ENCODE data around the gene DBT. TPM values are rescaled to one million over a fixed set of nuclear protein-coding genes. Genes with fewer than 3 reads are reported as not detected.
"Not testable (repeated sequence)": the region's sequence is repeated elsewhere in the genome, so short reads cannot be mapped to it uniquely, and the experiment has no call there.

The DBT gene
- polyA plus RNA-seq, 2 donors, result 2.3 to 3.9 TPM

DNA sequence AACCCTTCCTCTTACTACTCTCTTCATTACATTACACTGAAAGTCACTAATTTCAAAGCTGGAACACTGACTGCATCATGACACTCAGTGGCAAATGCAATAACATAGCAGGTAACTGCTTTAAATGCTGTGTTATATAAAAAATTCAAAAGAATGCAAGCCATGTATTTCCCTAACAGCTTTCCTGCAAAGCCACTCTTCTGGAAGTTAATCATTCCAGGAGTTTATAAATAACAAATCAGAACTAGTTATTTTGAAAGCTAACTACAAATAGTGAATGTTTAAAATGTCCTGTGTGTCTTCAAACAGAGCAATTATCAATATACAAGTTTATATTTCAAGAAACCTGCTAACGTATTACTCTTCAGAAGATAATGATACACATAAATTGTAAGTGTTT lies 34.5 kb downstream of the DBT start:
- no peak overlapping the region for H3K4me3 ChIP-seq (ENCODE audit: low read depth in 1 of 2, low read length in 2 of 2)
- WGBS, 2 donors, result 88 to 92% methylated on average over 1 of the region's 1 CpG
- no peaks in the 10 kb centered on the region for H3K27me3 ChIP-seq (ENCODE audit: control insufficient read depth in 1 of 2, insufficient read depth in 2 of 2, low read length in 2 of 2)
- H3K36me3 ChIP-seq (ENCODE audit: control insufficient read depth in 2 of 2, insufficient read depth in 2 of 2, low read length in 1 of 2), result peaks cover 5 to 10% of the 10 kb centered on the region in 2 donors
- no peak overlapping the region for H3K27ac ChIP-seq (ENCODE audit: low read depth in 2 of 2, low read length in 1 of 2)
- no peaks in the 10 kb centered on the region for H3K9me3 ChIP-seq (ENCODE audit: control insufficient read depth in 2 of 2, insufficient read depth in 1 of 2, low read depth in 1 of 2, low read length in 1 of 2)
- H3K4me1 ChIP-seq (ENCODE audit: control insufficient read depth in 2 of 2, insufficient read depth in 2 of 2, low read length in 1 of 2), result no peaks in the 10 kb centered on the region

DNA sequence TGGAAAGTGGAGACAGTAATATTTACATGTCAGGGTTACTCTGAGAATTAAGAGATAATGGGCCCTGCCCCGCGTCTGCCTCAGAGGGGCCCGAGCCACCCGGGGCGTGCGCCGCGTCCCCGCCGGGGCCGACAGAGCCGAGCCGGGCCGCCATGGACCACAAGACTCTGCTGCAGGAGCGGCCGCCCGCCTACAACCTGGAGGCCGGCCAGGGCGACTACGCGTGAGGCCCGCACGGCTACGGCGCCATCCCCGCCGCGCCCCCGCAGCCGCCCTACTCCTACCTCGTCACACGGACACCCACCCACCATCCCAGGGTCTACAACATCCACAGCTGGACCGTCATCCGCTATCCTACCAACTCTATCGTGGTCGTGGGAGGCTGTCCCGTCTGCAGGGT lies 36.5 kb downstream of the DBT start:
- no peaks in the 10 kb centered on the region for H3K4me1 ChIP-seq (ENCODE audit: control insufficient read depth in 2 of 2, insufficient read depth in 2 of 2, low read length in 1 of 2)

DNA sequence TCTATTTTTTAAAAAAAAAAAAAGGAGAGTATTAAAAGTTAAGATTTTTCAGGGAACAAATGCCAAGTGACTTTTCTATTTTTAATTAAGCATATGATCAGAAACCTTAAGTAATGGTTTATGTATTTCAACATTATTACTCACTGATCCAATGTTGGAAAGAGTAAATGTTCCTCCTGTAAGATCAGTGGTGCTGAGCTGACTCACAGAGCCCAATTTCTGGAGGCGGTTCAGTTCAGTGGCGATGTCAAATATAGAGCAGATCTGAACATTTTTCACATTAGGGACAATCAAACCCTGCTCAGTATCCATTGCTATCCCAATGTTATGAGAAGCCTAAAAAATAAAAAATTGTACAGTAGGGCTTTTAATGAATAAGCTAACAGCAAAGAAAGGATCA lies 43.3 kb downstream of the DBT start:
- Histone ChIP-seq H3K36me3 (ENCODE audit: control insufficient read depth in 2 of 2, insufficient read depth in 2 of 2, low read length in 1 of 2) (peaks cover 0 to 2% of the 10 kb centered on the region in 2 donors), H3K4me1 (ENCODE audit: control insufficient read depth in 2 of 2, insufficient read depth in 2 of 2, low read length in 1 of 2) (no peaks in the 10 kb centered on the region), H3K4me3 (ENCODE audit: low read depth in 1 of 2, low read length in 2 of 2) (no peak overlapping the region), H3K27ac (ENCODE audit: low read depth in 2 of 2, low read length in 1 of 2) (no peak overlapping the region), H3K27me3 (ENCODE audit: control insufficient read depth in 1 of 2, insufficient read depth in 2 of 2, low read length in 2 of 2) (no peaks in the 10 kb centered on the region), H3K9me3 (ENCODE audit: control insufficient read depth in 2 of 2, insufficient read depth in 1 of 2, low read depth in 1 of 2, low read length in 1 of 2) (no peaks in the 10 kb centered on the region)
- WGBS, 2 donors, result 95 to 100% methylated on average over 2 of the region's 2 CpGs

More for the DNA sequence above, 36.5 kb downstream of the DBT start:
- no peak overlapping the region for H3K4me3 ChIP-seq (ENCODE audit: low read depth in 1 of 2, low read length in 2 of 2)
- H3K36me3 ChIP-seq (ENCODE audit: control insufficient read depth in 2 of 2, insufficient read depth in 2 of 2, low read length in 1 of 2), result peaks cover 5 to 10% of the 10 kb centered on the region in 2 donors
- no peaks in the 10 kb centered on the region for H3K9me3 ChIP-seq (ENCODE audit: control insufficient read depth in 2 of 2, insufficient read depth in 1 of 2, low read depth in 1 of 2, low read length in 1 of 2)
- 98 to 99% methylated on average over 37 of the region's 37 CpGs for WGBS, 2 donors
- H3K27me3 ChIP-seq (ENCODE audit: control insufficient read depth in 1 of 2, insufficient read depth in 2 of 2, low read length in 2 of 2), result no peaks in the 10 kb centered on the region
- no peak overlapping the region for H3K27ac ChIP-seq (ENCODE audit: low read depth in 2 of 2, low read length in 1 of 2)

DNA sequence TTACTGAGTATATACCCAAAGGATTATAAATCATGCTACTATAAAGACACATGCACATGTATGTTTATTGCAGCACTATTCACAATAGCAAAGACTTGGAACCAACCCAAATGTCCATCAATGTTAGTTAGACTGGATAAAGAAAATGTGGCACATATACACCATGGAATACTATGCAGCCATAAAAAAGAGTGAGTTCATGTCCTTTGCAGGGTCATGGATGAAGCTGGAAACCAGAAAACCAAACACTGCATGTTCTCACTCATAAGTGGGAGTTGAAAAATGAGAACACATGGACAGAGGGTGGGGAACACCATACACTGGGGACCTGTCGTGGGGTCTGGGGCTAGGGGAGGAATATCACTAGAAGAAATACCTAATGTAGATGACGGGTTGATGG lies 44.0 kb downstream of the DBT start:
- not testable (repeated sequence) for H3K36me3 ChIP-seq (ENCODE audit: control insufficient read depth in 2 of 2, insufficient read depth in 2 of 2, low read length in 1 of 2); H3K4me3 ChIP-seq (ENCODE audit: low read depth in 1 of 2, low read length in 2 of 2); H3K9me3 ChIP-seq (ENCODE audit: control insufficient read depth in 2 of 2, insufficient read depth in 1 of 2, low read depth in 1 of 2, low read length in 1 of 2); H3K27me3 ChIP-seq (ENCODE audit: control insufficient read depth in 1 of 2, insufficient read depth in 2 of 2, low read length in 2 of 2); H3K4me1 ChIP-seq (ENCODE audit: control insufficient read depth in 2 of 2, insufficient read depth in 2 of 2, low read length in 1 of 2); H3K27ac ChIP-seq (ENCODE audit: low read depth in 2 of 2, low read length in 1 of 2)
- 93 to 97% methylated on average over 2 of the region's 2 CpGs for WGBS, 2 donors

DNA sequence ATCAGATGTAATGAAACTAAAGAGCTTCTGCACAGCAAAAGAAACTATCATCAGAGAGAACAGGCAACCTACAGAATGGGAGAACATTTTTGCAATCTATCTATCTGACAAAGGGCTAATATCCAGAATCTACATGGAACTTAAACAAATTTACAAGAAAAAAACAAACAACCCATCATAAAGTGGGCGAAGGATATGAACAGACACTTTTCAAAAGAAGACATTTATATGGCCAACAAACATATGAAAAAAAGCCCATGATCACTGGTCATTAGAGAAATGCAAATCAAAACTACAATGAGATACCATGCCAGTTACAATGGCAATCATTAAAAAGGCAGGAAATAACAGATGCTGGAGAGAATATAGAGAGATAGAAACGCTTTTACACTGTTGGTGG lies 44.5 kb downstream of the DBT start:
- not testable (repeated sequence) for H3K36me3 ChIP-seq (ENCODE audit: control insufficient read depth in 2 of 2, insufficient read depth in 2 of 2, low read length in 1 of 2)
- 96 to 97% methylated on average over 2 of the region's 2 CpGs for WGBS, 2 donors

DNA sequence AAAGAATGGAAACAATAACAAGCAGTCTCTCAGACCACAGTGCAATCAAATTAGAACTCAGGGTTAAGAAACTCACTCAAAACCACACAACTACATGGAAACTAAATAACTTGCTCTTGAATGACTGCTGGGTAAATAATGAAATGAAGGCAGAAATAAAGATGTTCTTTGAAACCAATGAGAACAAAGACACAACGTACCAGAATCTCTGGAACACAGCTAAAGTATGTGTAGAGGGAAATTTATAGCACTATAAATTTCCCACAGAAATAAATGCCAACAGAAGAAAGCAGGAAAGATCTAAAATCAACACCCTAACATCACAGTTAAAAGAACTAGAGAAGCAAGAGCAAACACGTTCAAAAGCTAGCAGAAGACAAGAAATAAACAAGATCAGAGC lies 46.9 kb downstream of the DBT start:
- WGBS, 2 donors, result 68 to 78% methylated on average over 2 of the region's 2 CpGs
- not testable (repeated sequence) for H3K4me3 ChIP-seq (ENCODE audit: low read depth in 1 of 2, low read length in 2 of 2); H3K27ac ChIP-seq (ENCODE audit: low read depth in 2 of 2, low read length in 1 of 2); H3K9me3 ChIP-seq (ENCODE audit: control insufficient read depth in 2 of 2, insufficient read depth in 1 of 2, low read depth in 1 of 2, low read length in 1 of 2); H3K4me1 ChIP-seq (ENCODE audit: control insufficient read depth in 2 of 2, insufficient read depth in 2 of 2, low read length in 1 of 2); H3K27me3 ChIP-seq (ENCODE audit: control insufficient read depth in 1 of 2, insufficient read depth in 2 of 2, low read length in 2 of 2); H3K36me3 ChIP-seq (ENCODE audit: control insufficient read depth in 2 of 2, insufficient read depth in 2 of 2, low read length in 1 of 2)

More for the DNA sequence above, 44.5 kb downstream of the DBT start:
- H3K9me3 ChIP-seq (ENCODE audit: control insufficient read depth in 2 of 2, insufficient read depth in 1 of 2, low read depth in 1 of 2, low read length in 1 of 2); H3K4me3 ChIP-seq (ENCODE audit: low read depth in 1 of 2, low read length in 2 of 2); H3K4me1 ChIP-seq (ENCODE audit: control insufficient read depth in 2 of 2, insufficient read depth in 2 of 2, low read length in 1 of 2); H3K27me3 ChIP-seq (ENCODE audit: control insufficient read depth in 1 of 2, insufficient read depth in 2 of 2, low read length in 2 of 2); H3K27ac ChIP-seq (ENCODE audit: low read depth in 2 of 2, low read length in 1 of 2): not testable (repeated sequence)

DNA sequence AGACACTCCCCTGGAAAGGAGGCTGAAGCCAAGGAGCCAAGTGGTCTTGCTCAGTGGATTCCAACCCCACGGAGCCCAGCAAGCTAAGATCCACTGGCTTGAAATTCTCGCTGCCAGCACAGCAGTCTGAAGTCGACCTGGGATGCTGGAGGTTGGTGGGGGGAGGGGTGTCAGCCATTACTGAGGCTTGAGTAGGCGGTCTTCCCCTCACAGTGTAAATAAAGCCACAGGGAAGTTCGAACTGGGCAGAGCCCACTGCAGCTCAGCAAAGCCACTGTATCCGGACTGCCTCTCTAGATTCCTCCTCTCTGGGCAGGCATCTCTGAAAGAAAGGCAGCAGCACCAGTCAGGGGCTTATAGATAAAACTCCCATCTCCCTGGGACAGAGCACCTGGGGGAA lies 49.6 kb downstream of the DBT start:
- H3K4me3 ChIP-seq (ENCODE audit: low read depth in 1 of 2, low read length in 2 of 2); H3K36me3 ChIP-seq (ENCODE audit: control insufficient read depth in 2 of 2, insufficient read depth in 2 of 2, low read length in 1 of 2); H3K4me1 ChIP-seq (ENCODE audit: control insufficient read depth in 2 of 2, insufficient read depth in 2 of 2, low read length in 1 of 2); H3K9me3 ChIP-seq (ENCODE audit: control insufficient read depth in 2 of 2, insufficient read depth in 1 of 2, low read depth in 1 of 2, low read length in 1 of 2); H3K27me3 ChIP-seq (ENCODE audit: control insufficient read depth in 1 of 2, insufficient read depth in 2 of 2, low read length in 2 of 2); H3K27ac ChIP-seq (ENCODE audit: low read depth in 2 of 2, low read length in 1 of 2): not testable (repeated sequence)
- 68 to 78% methylated on average over 6 of the region's 6 CpGs for WGBS, 2 donors

DNA sequence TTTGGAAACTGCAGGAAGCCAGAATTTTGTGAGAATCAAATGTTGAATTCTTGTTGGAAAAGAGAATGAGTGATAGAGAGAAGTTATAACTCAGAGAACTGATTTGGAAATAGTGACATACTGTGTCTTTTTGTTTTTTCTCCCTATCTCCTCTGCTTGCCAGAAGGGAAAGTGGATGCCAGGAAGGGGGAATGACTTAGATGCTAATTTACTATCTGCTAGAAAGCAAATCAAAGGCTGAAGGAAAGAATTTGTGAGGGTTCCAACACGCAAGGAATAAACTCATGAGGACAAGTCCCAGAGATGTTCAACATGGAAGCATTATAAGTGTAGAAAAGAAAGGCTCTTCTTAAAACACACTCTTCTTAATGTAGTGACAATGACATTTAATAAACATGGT lies 51.0 kb downstream of the DBT start:
- H3K27me3 ChIP-seq (ENCODE audit: control insufficient read depth in 1 of 2, insufficient read depth in 2 of 2, low read length in 2 of 2), result no peaks in the 10 kb centered on the region
- H3K9me3 ChIP-seq (ENCODE audit: control insufficient read depth in 2 of 2, insufficient read depth in 1 of 2, low read depth in 1 of 2, low read length in 1 of 2), result no peaks in the 10 kb centered on the region
- no peak overlapping the region for H3K27ac ChIP-seq (ENCODE audit: low read depth in 2 of 2, low read length in 1 of 2)
- no peak overlapping the region for H3K4me3 ChIP-seq (ENCODE audit: low read depth in 1 of 2, low read length in 2 of 2)
- peaks cover 5% of the 10 kb centered on the region in 2 donors for H3K36me3 ChIP-seq (ENCODE audit: control insufficient read depth in 2 of 2, insufficient read depth in 2 of 2, low read length in 1 of 2)
- WGBS, 2 donors, result 96 to 97% methylated on average over 1 of the region's 1 CpG
- no peaks in the 10 kb centered on the region for H3K4me1 ChIP-seq (ENCODE audit: control insufficient read depth in 2 of 2, insufficient read depth in 2 of 2, low read length in 1 of 2)

DNA sequence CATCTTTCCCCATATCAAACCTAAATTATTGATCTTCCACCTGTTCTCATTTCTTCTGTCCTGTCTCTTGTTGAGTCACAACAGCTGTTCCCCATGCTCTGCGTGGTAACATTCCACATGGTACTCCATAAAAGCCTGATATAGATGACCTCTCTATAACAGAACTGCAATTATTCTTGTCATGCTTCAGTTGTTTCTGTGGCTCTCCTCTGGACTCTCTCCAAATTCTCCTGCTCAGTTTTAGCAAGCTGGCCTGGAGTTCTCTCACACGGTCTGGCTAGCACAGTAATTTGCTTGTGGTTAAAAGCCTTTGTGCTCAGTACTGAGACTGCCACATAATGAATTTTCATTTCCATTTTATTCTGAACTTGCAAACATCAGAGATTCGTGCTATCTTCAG lies 61.0 kb downstream of the DBT start:
- H3K36me3 ChIP-seq (ENCODE audit: control insufficient read depth in 2 of 2, insufficient read depth in 2 of 2, low read length in 1 of 2), result peaks cover 0 to 3% of the 10 kb centered on the region in 2 donors
- 29 to 44% methylated on average over 3 of the region's 3 CpGs for WGBS, 2 donors
- no peak overlapping the region for H3K4me3 ChIP-seq (ENCODE audit: low read depth in 1 of 2, low read length in 2 of 2)
- no peaks in the 10 kb centered on the region for H3K4me1 ChIP-seq (ENCODE audit: control insufficient read depth in 2 of 2, insufficient read depth in 2 of 2, low read length in 1 of 2)
- no peaks in the 10 kb centered on the region for H3K9me3 ChIP-seq (ENCODE audit: control insufficient read depth in 2 of 2, insufficient read depth in 1 of 2, low read depth in 1 of 2, low read length in 1 of 2)
- no peaks in the 10 kb centered on the region for H3K27me3 ChIP-seq (ENCODE audit: control insufficient read depth in 1 of 2, insufficient read depth in 2 of 2, low read length in 2 of 2)
- H3K27ac ChIP-seq (ENCODE audit: low read depth in 2 of 2, low read length in 1 of 2), result no peak overlapping the region

DNA sequence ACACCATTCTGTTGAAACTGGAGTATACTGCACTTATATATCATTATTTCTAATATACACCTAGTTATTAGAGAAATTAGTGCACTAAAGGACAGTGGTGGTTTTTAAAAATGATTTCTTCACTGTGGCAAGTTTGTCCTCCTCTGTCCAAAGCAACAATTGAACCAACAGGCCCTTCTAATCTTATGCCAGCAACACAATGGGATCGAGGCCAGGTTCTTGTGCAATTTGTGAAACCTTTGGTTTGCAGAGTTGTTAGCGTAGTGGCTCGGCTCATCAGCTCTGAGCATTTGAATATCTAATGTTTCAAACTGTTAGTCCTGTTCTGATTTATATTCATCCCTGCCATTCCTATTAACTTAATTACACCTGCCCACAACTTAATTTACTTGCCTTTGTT lies 61.7 kb downstream of the DBT start:
- Histone ChIP-seq H3K4me3 (ENCODE audit: low read depth in 1 of 2, low read length in 2 of 2) (no peak overlapping the region), H3K27ac (ENCODE audit: low read depth in 2 of 2, low read length in 1 of 2) (no peak overlapping the region), H3K9me3 (ENCODE audit: control insufficient read depth in 2 of 2, insufficient read depth in 1 of 2, low read depth in 1 of 2, low read length in 1 of 2) (no peaks in the 10 kb centered on the region), H3K4me1 (ENCODE audit: control insufficient read depth in 2 of 2, insufficient read depth in 2 of 2, low read length in 1 of 2) (no peaks in the 10 kb centered on the region), H3K27me3 (ENCODE audit: control insufficient read depth in 1 of 2, insufficient read depth in 2 of 2, low read length in 2 of 2) (no peaks in the 10 kb centered on the region), H3K36me3 (ENCODE audit: control insufficient read depth in 2 of 2, insufficient read depth in 2 of 2, low read length in 1 of 2) (peaks cover 0 to 3% of the 10 kb centered on the region in 2 donors)
- WGBS, 2 donors, result 65 to 71% methylated on average over 3 of the region's 3 CpGs

Measured in esophagus (tissue), 2 donors.